HG03442 (cell line): ENCODE data around the gene HSPA9.

Experiments used
- ATAC-seq: cut with Tn5 transposase; IDR thresholded peaks from one replicate; pipeline ENCODE4 v1.9.1; 2021; ENCODE audit warnings: mild to moderate bottlenecking, moderate library complexity; ENCODE audit not compliant: unreplicated experiment

The HSPA9 gene

DNA sequence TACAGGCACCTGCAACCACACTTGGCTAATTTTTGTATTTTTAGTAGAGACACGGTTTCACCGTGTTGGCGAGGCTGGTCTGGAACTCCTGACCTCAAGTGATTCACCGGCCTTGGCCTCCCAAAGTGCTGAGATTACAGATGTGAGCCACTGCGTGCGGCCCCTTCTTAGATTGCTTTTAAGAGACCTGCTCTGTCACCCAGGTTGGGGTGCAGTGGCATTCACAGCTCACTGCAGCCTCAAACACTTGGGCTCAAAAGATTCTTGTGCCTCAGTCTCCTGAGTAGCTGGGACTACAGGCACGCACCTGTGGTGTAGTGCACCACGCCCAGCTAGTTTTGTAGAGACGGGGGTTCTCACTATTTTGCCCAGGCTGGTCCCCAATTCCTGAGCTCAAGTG is 11.0 kb downstream of the HSPA9 start:
- ATAC-seq = no peak

GRCh38 chr5:138563340-138564118 is 11.7 kb downstream of the HSPA9 start:
- ATAC-seq = no peak

- no peak for ATAC-seq
Observed at GRCh38 chr5:138560971-138561370, 14.2 kb downstream of the HSPA9 start.

DNA sequence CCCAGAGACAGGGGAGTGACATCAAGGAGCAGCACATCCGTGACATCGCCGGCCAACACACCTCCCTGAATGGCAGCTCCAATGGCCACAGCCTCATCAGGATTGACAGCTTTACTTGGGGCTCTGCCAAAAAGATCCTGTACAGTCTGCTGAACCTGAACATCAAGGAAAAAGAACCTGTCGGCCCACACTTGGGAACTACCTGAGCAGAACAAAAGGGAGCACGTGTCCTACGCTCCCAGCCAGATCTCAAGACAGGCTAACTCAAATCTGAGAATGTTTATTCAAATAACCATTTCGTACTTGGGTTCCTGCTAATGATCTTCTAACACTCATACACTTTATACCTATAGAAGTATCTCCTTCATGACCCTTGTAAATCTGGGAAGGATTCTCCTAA is 15.3 kb downstream of the HSPA9 start:
- ATAC-seq = no peak

DNA sequence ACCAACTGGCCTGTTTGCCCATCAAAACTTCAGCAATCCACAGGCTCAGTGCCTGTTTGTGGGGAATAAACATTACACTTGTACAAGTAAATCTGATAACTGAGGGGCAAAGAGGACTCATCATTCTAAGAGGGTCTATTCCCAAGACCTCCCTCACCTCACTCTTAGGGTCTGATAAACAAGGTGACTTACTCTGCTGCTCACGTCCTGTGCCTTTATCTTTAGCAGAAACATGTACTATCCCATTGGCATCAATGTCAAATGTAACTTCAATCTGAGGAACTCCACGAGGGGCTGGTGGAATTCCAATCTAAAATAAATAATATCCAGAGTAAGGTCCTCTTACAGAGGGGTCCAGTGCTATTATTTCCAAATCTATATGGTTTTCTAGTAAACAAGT is 17.5 kb downstream of the HSPA9 start:
- no peak for ATAC-seq

DNA sequence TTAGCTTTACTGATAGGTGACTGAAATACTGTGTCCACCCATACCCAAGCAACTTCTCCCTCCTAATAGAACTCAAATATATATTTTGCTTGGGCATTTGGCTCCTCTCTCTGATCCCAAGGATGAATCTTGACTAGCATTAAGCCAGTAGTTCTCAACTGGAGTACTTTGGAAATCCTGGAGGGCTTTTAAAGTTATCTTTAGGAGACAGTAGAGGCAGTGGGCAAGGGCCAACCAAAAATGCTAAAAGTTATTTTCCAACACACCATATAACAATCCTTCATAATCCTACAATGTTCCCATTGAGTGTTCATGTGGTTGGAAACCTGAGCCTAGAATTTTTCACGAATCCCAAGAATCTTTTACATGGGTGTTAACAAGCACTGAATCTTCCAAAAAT is 21.1 kb downstream of the HSPA9 start:
- no peak for ATAC-seq

DNA sequence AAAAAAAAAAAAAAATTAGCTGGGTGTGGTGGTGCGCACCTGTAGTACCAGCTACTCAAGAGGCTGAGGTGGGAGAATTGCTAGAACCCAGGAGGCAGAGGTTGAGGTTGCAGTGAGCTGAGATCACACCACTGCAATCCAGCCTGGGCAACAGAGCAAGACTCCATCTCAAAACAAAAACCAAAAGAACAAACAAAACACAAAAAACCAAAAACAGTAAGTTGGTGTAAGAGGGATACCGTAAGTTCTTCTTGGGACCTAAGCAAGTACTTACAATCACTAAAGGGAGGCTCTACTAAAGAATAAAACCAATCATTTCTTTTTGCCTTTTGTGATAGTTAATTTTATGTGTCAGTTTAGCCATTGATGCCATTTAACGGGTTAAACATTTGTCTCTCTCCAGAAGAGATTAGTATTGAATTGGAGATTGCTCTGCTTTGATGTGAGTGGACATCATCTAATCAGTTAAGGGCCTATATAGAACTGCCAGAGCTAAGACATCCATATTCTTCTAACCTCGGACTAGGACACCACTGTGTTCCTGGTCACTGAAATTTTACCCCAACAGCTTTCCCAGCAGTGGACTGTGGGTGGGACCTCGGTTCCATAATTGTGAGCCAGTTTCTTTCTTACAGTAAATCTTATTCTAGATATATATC is 21.6 kb downstream of the HSPA9 start:
- ATAC-seq = no peak

GRCh38 chr5:138552657-138553056 is 22.5 kb downstream of the HSPA9 start:
- no peak for ATAC-seq

DNA sequence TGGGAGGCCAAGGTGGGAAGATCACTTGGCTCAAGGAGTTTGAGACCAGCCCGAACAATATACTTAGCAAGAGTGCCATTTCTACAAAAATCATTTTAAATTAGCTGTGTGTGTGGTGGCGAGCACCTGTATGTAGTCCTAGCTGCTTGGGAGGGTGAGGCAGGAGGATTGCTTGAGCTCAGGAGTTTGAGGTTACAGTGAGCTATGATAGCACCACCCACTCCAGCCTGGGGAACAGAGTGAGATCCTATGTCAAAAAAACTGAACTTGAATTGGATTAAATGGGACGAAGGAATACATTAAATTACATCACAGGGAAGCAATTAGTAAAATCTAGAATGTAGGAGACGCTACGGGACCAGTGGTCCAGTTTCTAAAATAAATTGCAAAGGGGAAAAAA is 25.8 kb downstream of the HSPA9 start:
- no peak for ATAC-seq

- no peak for ATAC-seq
Observed at GRCh38 chr5:138545919-138546562, 29.2 kb downstream of the HSPA9 start.

- no peak for ATAC-seq
Observed at GRCh38 chr5:138544181-138545134, 30.7 kb downstream of the HSPA9 start.

- peak; percentile 33 for ATAC-seq
Observed at GRCh38 chr5:138543730-138544104, 31.5 kb downstream of the HSPA9 start.

GRCh38 chr5:138542956-138543729 is 32.1 kb downstream of the HSPA9 start, which contains the start of gene ETF1:
TSS of gene ETF1 (minus strand) at chr5:138543236. CDS start at chr5:138542918, 318 bp downstream.
- peak; percentile 90 for ATAC-seq

DNA sequence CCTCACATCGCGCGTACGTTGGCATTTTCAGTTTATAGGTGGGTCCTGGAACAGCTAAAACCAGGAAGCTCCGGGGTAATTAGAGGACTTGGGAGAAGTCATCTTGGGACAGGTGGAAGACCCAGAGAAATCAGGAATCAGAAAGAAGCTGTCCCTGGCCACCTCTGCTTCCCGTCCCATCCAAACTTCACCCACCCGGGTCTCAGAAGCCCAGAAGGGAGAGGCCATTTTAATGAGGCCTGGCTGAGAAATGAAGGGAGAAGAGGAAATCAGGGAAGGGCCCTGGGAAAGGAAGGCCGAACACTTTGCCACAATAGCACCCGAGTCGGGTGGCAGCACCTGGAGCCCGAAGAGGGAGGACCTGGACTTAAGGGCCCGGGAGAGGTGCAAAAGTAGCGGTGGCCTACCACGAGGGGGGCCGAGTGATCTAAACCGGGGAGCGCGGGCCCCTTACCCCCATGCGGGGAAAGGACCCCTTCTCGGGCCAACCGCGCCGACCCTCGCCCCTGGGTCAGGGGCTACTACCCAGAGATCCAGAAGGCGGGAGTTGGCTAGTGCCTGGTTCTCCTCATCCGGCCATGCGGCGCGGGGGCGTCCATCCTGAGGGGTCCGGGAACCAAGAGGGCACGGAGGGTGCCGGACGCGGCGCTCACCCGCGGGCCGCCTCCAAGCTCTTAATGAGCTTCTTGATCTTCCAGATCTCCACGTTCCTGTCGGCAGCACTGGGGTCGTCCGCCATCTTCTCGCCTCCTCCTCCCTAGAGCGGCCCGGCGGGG is 32.8 kb downstream of the HSPA9 start:
- ATAC-seq = no peak

DNA sequence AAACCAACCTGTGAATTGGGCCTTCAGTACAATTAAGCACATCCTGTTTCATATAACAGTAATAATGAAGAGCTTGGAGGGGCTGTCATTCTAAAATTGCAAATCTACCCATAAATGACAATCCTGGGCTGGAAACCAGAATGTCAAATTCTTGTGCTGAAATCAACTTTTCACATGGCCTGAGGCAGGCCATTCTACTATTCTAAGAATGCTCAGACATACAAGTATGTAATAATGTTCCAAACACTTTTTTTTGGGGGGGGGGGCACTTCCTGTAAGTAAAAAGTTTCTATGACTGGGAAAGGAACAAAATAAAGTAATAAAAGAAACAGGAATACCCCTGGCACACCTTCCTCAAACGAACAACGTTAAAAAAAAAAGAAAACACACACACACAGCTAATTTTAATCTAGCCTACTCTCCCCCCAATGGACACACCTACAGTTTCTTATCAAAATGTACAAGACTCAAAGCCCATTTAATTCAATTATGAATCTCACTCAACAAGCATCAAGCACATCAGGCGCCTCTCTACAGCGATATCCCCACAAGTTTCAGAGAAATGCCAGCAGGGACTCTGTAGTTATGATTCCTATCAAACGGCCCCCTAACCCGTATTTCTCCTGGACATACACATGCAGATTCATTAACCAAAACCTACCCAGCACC is 33.6 kb downstream of the HSPA9 start:
- ATAC-seq = no peak

GRCh38 chr5:138539791-138540190 is 35.4 kb downstream of the HSPA9 start:
- ATAC-seq = no peak

- ATAC-seq = no peak
Observed at GRCh38 chr5:138538943-138539627, 36.1 kb downstream of the HSPA9 start.

- ATAC-seq = no peak
Observed at GRCh38 chr5:138536665-138537315, 38.4 kb downstream of the HSPA9 start.
